Stomach smooth muscle (tissue), 2 donors: ENCODE data around the gene ADCYAP1.

Experiments
- H3K27ac ChIP-seq: one replicate; pipeline ENCODE4 v1.7.0; 2013; ENCODE audit warnings: mild to moderate bottlenecking, low read length, inconsistent platforms
- H3K27me3 ChIP-seq, 2 donors: one replicate each; pipeline ENCODE4 v1.7.0; 2013; ENCODE audit warnings: low read length in 2 of 2; ENCODE audit not compliant: insufficient read depth in 2 of 2, control insufficient read depth in 1 of 2
- H3K36me3 ChIP-seq, 2 donors: one replicate each; pipeline ENCODE4 v1.7.0; 2013; ENCODE audit warnings: low read length in 2 of 2; ENCODE audit not compliant: control insufficient read depth in 2 of 2, insufficient read depth in 2 of 2
- H3K4me1 ChIP-seq: one replicate; pipeline ENCODE4 v1.7.0; 2013; ENCODE audit warnings: low read length; ENCODE audit not compliant: control insufficient read depth, insufficient read depth
- H3K4me3 ChIP-seq, 2 donors: one replicate each; pipeline ENCODE4 v1.7.0; 2013; ENCODE audit warnings: low read length in 2 of 2
- H3K9ac ChIP-seq, 2 donors: one replicate each; pipeline ENCODE4 v1.7.0; 2013; ENCODE audit warnings: low read length in 2 of 2, mild to moderate bottlenecking in 1 of 2
- H3K9me3 ChIP-seq, 2 donors: one replicate each; pipeline ENCODE4 v1.7.0; 2013; ENCODE audit warnings: low read length in 2 of 2; ENCODE audit not compliant: control insufficient read depth in 2 of 2
- donor health status: healthy.
- donor health status: Pancreatic carcinoma.

The ADCYAP1 gene

GRCh38 chr18:901761-902160, 2.9 kb upstream of the ADCYAP1 start:
- no peaks in the 10 kb centered on the region for H3K36me3 ChIP-seq
- H3K4me1 ChIP-seq: peaks cover 18% of the 10 kb centered on the region
- H3K9ac ChIP-seq: no peak overlapping the region
- no peak overlapping the region for H3K27ac ChIP-seq
- H3K4me3 ChIP-seq: no peak overlapping the region
- no peaks in the 10 kb centered on the region for H3K9me3 ChIP-seq
- H3K27me3 ChIP-seq: peaks cover 43 to 57% of the 10 kb centered on the region in 2 donors

GRCh38 chr18:902229-902628, 2.4 kb upstream of the ADCYAP1 start:
- H3K27me3 ChIP-seq: peaks cover 46 to 61% of the 10 kb centered on the region in 2 donors

GRCh38 chr18:903701-904100, 970 bp upstream of the ADCYAP1 start:
- H3K27me3 ChIP-seq: peaks cover 53 to 76% of the 10 kb centered on the region in 2 donors
- no peak overlapping the region for H3K4me3 ChIP-seq
- no peaks in the 10 kb centered on the region for H3K9me3 ChIP-seq
- H3K36me3 ChIP-seq: no peaks in the 10 kb centered on the region
- no peak overlapping the region for H3K9ac ChIP-seq
- no peak overlapping the region for H3K27ac ChIP-seq
- peaks cover 35% of the 10 kb centered on the region for H3K4me1 ChIP-seq

More at GRCh38 chr18:902229-902628, 2.4 kb upstream of the ADCYAP1 start:
- Histone ChIP-seq H3K4me3 (no peak overlapping the region), H3K36me3 (no peaks in the 10 kb centered on the region), H3K4me1 (peaks cover 22% of the 10 kb centered on the region), H3K27ac (no peak overlapping the region), H3K9me3 (no peaks in the 10 kb centered on the region), H3K9ac (no peak overlapping the region)

- H3K9ac ChIP-seq: no peak overlapping the region
- no peaks in the 10 kb centered on the region for H3K36me3 ChIP-seq
- peaks cover 39% of the 10 kb centered on the region for H3K4me1 ChIP-seq
- H3K9me3 ChIP-seq: no peaks in the 10 kb centered on the region
- H3K27me3 ChIP-seq: peaks cover 64 to 87% of the 10 kb centered on the region in 2 donors
- H3K27ac ChIP-seq: no peak overlapping the region
- no peak overlapping the region for H3K4me3 ChIP-seq
These were observed 756 bp downstream of the ADCYAP1 start for GRCh38 chr18:905307-905947.

- Histone ChIP-seq H3K4me1 (peaks cover 39% of the 10 kb centered on the region), H3K27me3 (peaks cover 67 to 89% of the 10 kb centered on the region in 2 donors), H3K9ac (no peak overlapping the region), H3K4me3 (no peak overlapping the region), H3K27ac (no peak overlapping the region), H3K36me3 (no peaks in the 10 kb centered on the region), H3K9me3 (no peaks in the 10 kb centered on the region)
These were observed 1.3 kb downstream of the ADCYAP1 start for GRCh38 chr18:905948-906415.

- Histone ChIP-seq H3K9me3 (no peaks in the 10 kb centered on the region), H3K27me3 (peaks cover 69 to 91% of the 10 kb centered on the region in 2 donors), H3K9ac (no peak overlapping the region), H3K4me1 (peaks cover 39% of the 10 kb centered on the region), H3K4me3 (peak overlapping the region; percentile 29 to 49), H3K27ac (no peak overlapping the region), H3K36me3 (no peaks in the 10 kb centered on the region)
These were observed 1.9 kb downstream of the ADCYAP1 start for GRCh38 chr18:906416-907114.

- H3K4me3 ChIP-seq: peak overlapping the region; percentile 66 to 67
- H3K36me3 ChIP-seq: no peaks in the 10 kb centered on the region
- H3K27me3 ChIP-seq: peaks cover 63 to 87% of the 10 kb centered on the region in 2 donors
- H3K27ac ChIP-seq: no peak overlapping the region
- no peak overlapping the region for H3K9ac ChIP-seq
- no peaks in the 10 kb centered on the region for H3K9me3 ChIP-seq
- H3K4me1 ChIP-seq: peaks cover 39% of the 10 kb centered on the region
These were observed 2.6 kb downstream of the ADCYAP1 start for GRCh38 chr18:907115-907884.

GRCh38 chr18:907885-908757, 3.5 kb downstream of the ADCYAP1 start:
- Histone ChIP-seq H3K27ac (no peak overlapping the region), H3K4me1 (peaks cover 39% of the 10 kb centered on the region), H3K9ac (no peak overlapping the region), H3K4me3 (peak overlapping the region; percentile 66 to 67), H3K9me3 (no peaks in the 10 kb centered on the region), H3K36me3 (no peaks in the 10 kb centered on the region), H3K27me3 (peaks cover 60 to 82% of the 10 kb centered on the region in 2 donors)

GRCh38 chr18:908758-909724, 4.4 kb downstream of the ADCYAP1 start:
- Histone ChIP-seq H3K9me3 (no peaks in the 10 kb centered on the region), H3K36me3 (no peaks in the 10 kb centered on the region), H3K4me1 (peaks cover 39% of the 10 kb centered on the region), H3K27ac (no peak overlapping the region), H3K9ac (no peak overlapping the region), H3K4me3 (peak overlapping the region; percentile 66 to 67), H3K27me3 (peaks cover 54 to 73% of the 10 kb centered on the region in 2 donors)
